T-helper 2 cell treated with Interferon-gamma antibody and Interleukin-4, amounts not matched to agents 5 μg/mL and 100 μg/mL, for 36 hours (primary cell): ENCODE data around the gene BFSP1.

Experiments used
- DNase-seq: peaks from one replicate; pipeline ENCODE4 v3.0.0; 2021; ENCODE audit warnings: low spot score
- H3K27ac Mint-ChIP-seq: one replicate; pipeline ENCODE4 v1.8.0; 2021; ENCODE audit warnings: mild to moderate bottlenecking, mixed read lengths
- H3K27me3 Mint-ChIP-seq: one replicate; pipeline ENCODE4 v1.8.0; 2021; ENCODE audit warnings: low read depth, mixed read lengths
- H3K36me3 Mint-ChIP-seq: one replicate; pipeline ENCODE4 v1.8.0; 2021; ENCODE audit warnings: low read depth, mixed read lengths
- H3K4me1 Mint-ChIP-seq: one replicate; pipeline ENCODE4 v1.8.0; 2021; ENCODE audit warnings: low read depth, mixed read lengths
- H3K4me3 Mint-ChIP-seq: one replicate; pipeline ENCODE4 v1.8.0; 2022; ENCODE audit warnings: mild to moderate bottlenecking, moderate library complexity, mixed read lengths
- H3K9me3 Mint-ChIP-seq: one replicate; pipeline ENCODE4 v1.8.0; 2021; ENCODE audit warnings: mixed read lengths

The BFSP1 gene

DNA sequence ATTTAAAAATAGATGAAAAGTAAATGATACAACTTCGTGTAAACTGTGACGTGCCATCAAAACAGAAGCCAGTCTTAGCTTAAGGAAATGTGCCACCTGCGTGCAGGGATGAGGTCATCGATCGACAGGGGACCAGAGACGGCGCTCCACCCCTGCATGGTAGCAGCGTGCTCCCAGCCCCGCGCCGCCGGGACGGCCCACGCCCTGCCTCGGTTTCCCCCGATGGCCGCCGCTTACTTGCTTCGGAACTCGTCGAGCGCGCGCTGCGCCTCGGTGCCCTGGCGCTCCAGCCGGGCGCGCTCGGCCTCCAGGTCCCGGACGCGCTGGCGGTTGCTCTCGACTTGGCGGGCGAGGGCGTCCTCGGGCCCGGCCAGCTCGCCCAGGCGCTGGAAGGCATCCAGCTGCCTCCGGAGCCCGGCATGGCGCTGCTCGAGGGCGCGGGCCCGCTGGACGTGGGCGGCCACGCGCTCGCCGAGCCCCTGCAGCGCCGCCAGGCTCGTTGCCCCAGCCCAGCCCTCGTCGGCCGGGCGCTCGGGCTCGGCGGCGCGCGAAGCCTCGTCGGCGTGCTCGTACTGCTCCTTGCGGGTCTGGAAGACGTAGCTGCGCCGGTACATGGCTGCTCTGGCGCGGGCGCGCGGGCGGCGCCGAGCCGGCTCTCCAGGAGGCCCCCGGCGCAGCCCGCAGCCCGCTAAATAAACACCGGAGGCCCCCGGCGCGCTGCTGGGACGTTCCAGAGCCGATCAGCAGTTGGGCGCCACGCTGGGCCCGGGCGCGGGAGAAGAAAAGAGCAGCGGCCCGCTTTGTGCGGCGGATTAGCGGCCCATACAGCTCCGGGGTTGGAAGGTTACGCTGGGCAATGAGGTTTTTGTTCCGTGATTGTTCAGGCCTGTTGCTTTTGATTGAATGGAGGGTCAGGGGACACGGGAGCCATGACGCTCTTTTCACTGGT is at the start of gene BFSP1:
BFSP1 (minus strand) TSS at position 664 of the 949 bp plus-strand sequence; CDS start at position 614, 50 bp downstream.
- Mint-ChIP-seq H3K4me1 (peaks cover 23% of the 10 kb centered on the region), H3K9me3 (no peaks in the 10 kb centered on the region), H3K36me3 (no peaks in the 10 kb centered on the region), H3K4me3 (peak within 1 kb of the TSS; percentile 95), H3K27ac (peak within 1 kb of the TSS; percentile 94), H3K27me3 (peaks cover 14% of the 10 kb centered on the region)
- DNase-seq: peak; percentile 53

DNA sequence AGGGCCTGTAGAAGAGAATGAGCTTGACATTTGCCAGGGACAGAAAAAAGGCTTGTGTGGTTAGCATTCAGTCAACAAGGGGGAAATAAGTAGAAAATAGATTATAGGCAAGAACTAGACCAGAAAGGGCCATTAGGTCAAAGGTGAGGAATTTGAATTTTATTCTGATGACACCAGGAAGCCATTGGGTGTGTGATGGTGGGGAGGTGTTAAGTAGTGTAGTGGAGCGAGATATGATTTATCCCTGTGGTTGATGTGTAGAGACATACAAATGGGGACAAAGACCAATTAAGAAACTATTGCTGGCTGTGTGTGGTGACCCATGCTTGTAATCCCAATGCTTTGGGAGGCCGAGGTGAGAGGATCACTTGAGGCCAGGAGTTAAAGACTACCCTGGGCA is 49.7 kb upstream of the BFSP1 start:
- Mint-ChIP-seq H3K27me3 (no peaks in the 10 kb centered on the region), H3K4me1 (peaks cover 20% of the 10 kb centered on the region), H3K36me3 (peaks cover 7% of the 10 kb centered on the region), H3K27ac (no peak overlapping the region), H3K4me3 (no peak overlapping the region), H3K9me3 (no peaks in the 10 kb centered on the region)
- DNase-seq: no peak

DNA sequence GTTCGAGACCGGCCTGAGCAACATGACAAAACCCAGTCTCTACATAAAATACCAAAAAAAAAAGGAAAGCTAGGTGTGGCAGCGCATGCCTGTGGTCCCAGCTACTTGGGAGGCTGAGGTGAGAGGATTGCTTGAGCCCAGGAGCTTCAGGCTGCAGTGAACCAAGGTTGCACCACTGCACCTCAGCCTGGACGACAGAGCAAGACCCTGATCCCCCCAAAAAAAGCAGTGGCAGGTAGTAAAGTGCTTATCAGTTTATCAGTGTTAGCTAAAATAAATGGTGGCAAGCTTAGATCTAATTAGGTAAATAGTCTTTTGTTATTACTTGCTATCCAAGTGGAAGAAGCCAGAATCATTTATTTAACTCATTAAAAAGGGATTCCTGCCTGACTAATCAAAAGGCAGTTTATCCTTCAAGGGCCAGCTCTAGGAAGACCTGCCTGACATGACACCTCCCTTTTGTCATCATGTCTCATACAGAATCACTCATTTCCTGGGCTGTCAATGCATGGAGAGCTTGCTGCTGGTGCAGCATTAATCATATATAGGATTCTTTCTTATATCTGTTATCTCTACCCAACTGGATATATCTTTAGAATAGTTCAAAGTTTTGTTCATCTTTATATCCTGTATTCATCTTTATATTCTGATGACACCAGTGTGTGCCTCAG is 48.3 kb upstream of the BFSP1 start:
- Mint-ChIP-seq H3K9me3 (no peaks in the 10 kb centered on the region), H3K36me3 (peaks cover 5% of the 10 kb centered on the region), H3K4me1 (peaks cover 21% of the 10 kb centered on the region), H3K27me3 (no peaks in the 10 kb centered on the region), H3K27ac (no peak overlapping the region), H3K4me3 (no peak overlapping the region)
- no peak for DNase-seq

DNA sequence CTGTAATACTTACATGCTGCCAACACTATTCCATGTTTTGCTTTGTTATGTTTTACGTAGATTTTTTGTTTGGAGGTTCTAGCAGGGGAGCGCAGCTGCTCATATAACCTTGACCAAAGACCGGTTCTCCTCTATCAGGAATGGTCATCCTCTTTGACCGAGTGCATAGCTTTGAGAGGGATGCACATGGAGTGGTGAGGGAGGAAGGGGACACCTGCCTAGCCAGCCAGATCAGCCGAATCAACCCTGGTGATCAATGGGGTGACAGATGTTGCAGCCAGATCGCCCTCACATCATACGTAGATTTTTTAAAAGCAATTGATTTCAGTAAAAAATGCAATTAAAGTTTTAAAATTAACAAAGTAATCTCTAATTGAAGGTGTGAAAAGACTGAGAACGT is 45.0 kb upstream of the BFSP1 start:
- Mint-ChIP-seq H3K4me1 (peaks cover 40% of the 10 kb centered on the region), H3K27me3 (peaks cover 3% of the 10 kb centered on the region), H3K27ac (no peak overlapping the region), H3K36me3 (peaks cover 9% of the 10 kb centered on the region), H3K9me3 (no peaks in the 10 kb centered on the region), H3K4me3 (no peak overlapping the region)
- DNase-seq: no peak

DNA sequence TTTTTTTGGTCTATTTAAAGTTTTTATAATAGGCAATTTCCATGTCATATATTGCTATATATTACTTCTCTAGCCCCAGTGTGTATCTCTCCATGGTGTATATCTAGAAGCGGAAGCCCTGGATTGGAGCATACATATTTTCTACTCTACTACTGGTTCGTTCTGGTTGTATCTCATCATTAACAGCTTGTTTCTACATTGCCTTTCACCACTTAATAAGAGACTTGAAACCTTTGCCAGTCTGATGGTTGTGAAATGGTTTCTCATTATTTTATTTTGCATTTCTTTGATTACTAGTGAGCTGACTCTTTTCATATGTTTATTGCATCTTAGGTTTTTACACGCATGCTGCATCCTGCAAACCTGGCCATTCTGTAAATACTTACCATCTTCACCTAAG is 42.3 kb upstream of the BFSP1 start:
- no peak overlapping the region for H3K4me3 Mint-ChIP-seq
- peaks cover 7% of the 10 kb centered on the region for H3K36me3 Mint-ChIP-seq
- H3K9me3 Mint-ChIP-seq: no peaks in the 10 kb centered on the region
- H3K27me3 Mint-ChIP-seq: peaks cover 4% of the 10 kb centered on the region
- peaks cover 28% of the 10 kb centered on the region for H3K4me1 Mint-ChIP-seq
- DNase-seq: no peak
- no peak overlapping the region for H3K27ac Mint-ChIP-seq

DNA sequence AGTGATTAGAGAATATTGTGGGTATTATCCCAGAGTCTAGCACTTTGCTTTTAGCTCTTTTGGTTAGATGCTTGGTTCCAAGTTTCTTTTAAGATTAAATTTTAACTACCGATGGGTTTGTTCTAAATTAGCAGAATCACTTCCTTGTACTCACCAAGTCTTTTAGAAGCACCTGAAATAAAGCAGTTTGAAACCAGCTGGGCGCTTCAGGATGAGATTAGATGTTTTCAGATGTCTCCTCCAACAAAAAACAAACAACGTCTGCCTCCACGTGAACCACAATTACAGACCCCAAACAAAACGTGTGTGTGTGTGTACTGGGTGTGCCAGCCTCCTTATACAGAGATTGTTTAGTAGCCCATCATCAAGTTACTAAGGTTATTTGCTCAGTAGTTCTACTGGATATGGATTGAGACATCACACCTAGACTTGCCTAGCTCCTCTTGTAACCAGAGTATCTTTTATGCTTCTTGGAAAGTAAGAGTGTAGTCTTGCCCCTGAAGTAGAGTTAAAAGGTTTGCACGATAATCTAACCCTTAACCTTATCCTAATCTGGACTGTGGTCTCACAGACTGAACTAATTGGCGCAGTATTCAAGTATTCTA is 41.0 kb upstream of the BFSP1 start:
- no peaks in the 10 kb centered on the region for H3K9me3 Mint-ChIP-seq
- no peak for DNase-seq
- H3K27ac Mint-ChIP-seq: no peak overlapping the region
- peaks cover 28% of the 10 kb centered on the region for H3K4me1 Mint-ChIP-seq
- H3K36me3 Mint-ChIP-seq: peaks cover 7% of the 10 kb centered on the region
- H3K4me3 Mint-ChIP-seq: peak overlapping the region; percentile 94
- H3K27me3 Mint-ChIP-seq: peaks cover 13% of the 10 kb centered on the region

DNA sequence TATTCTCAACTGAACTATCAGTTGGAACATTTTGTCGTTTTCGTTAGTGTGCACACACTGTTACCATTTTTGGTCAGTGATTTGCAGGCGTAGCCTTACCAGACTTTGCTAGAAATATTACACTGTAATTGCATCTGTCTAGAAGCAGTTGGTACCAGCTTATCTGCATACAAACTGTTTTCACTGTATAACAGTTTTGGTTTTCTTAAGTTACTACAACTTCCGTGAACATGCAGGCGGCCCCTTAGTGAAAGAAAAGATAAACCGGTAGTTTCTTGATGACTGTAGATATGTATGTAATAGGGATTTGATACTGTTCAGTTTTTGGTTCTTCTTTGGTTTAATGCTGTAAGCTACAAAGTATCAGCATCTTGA is 40.0 kb upstream of the BFSP1 start:
- DNase-seq: no peak
- H3K27me3 Mint-ChIP-seq: peaks cover 13% of the 10 kb centered on the region
- H3K9me3 Mint-ChIP-seq: no peaks in the 10 kb centered on the region
- peaks cover 26% of the 10 kb centered on the region for H3K4me1 Mint-ChIP-seq
- peak overlapping the region; percentile 94 for H3K4me3 Mint-ChIP-seq
- peak overlapping the region; percentile 91 for H3K27ac Mint-ChIP-seq
- H3K36me3 Mint-ChIP-seq: peaks cover 7% of the 10 kb centered on the region

DNA sequence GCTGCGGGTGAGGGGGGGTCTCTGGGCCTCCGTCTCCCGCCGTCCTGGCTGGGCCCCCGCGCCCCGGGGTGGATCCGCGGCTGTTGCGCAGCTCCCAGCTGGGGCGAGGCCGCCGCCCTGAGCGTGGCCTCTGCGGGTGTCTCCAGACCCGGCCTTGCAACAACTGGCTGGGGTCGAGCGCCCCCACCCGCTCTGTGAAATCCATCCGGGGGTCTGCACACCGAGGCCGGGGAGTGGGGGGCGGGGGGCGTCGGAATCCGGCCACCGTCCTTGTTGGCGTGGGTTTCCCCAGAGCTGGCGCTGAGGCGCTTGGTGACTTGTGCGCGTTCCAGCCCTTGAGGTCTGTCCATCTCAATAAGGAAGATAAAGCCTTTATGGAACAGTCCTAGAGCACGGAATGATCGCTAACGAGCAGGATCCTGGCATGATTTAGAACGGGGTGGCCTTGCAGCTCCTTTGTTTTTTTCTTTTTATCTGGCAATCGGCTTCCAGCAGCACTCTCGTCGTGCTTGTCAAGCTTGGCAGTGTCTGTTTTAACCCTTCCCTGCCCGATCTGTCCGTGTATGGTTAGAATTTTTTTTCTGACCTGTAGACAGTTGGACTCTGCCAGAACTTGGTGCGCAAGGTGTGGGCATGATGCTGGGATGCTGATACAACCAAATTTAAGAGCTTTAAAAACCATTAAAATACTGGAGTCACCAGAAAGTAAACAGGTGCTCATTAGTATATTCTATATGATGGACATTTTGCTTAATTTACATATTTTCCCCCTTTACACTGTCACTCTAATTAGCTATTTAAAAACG is 39.4 kb upstream of the BFSP1 start:
- DNase-seq: peak; percentile 27
- Mint-ChIP-seq H3K27ac (peak overlapping the region; percentile 91), H3K27me3 (peaks cover 13% of the 10 kb centered on the region), H3K9me3 (no peaks in the 10 kb centered on the region), H3K4me1 (peaks cover 22% of the 10 kb centered on the region), H3K4me3 (peak overlapping the region; percentile 94), H3K36me3 (peaks cover 7% of the 10 kb centered on the region)

DNA sequence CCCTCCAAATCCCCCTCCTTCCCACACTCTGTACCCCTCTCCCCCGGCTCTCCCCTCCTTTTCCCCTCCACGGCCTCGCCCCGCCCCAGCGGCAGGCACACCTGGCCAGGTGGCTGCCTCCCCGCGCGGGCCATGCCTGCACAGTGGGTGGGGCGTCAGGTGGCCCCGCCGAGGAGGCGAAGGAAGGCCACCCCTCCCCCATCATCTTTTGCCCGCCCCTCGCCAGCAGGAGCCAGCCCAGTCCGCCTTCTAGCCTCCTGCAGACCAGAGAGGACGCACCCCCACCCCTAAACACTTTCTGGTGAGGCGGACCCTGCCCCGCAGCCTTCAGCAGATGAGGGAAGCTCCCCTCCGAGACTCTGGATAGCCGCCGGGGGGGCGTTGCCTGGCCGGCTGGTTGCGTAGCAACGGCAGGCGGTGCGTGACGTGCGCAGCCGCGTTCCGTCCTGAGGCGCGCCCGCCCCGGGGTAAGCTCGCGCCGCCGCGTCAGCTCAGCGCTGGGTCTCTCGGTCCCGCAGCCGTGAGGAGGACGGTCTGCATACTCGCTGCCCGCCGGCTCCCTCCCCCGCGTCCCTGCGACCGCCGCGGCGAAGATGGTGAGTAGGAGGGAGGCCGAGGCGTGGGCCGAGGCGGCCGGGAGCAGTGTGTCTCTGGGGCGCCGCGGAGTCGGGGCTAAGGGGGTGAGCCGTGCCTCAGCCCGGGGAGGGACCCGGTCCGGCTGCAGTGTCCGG is 38.6 kb upstream of the BFSP1 start, which contains the start of gene DSTN:
DSTN (plus strand) TSS at position 460 of the 731 bp plus-strand sequence; CDS start at position 594, 134 bp downstream.
- peak within 1 kb of the TSS; percentile 93 for H3K27ac Mint-ChIP-seq
- peak within 1 kb of the TSS; percentile 94 for H3K4me3 Mint-ChIP-seq
- H3K4me1 Mint-ChIP-seq: peaks cover 24% of the 10 kb centered on the region
- peak; percentile 87 for DNase-seq
- no peaks in the 10 kb centered on the region for H3K9me3 Mint-ChIP-seq
- H3K36me3 Mint-ChIP-seq: peaks cover 9% of the 10 kb centered on the region
- H3K27me3 Mint-ChIP-seq: peaks cover 18% of the 10 kb centered on the region

DNA sequence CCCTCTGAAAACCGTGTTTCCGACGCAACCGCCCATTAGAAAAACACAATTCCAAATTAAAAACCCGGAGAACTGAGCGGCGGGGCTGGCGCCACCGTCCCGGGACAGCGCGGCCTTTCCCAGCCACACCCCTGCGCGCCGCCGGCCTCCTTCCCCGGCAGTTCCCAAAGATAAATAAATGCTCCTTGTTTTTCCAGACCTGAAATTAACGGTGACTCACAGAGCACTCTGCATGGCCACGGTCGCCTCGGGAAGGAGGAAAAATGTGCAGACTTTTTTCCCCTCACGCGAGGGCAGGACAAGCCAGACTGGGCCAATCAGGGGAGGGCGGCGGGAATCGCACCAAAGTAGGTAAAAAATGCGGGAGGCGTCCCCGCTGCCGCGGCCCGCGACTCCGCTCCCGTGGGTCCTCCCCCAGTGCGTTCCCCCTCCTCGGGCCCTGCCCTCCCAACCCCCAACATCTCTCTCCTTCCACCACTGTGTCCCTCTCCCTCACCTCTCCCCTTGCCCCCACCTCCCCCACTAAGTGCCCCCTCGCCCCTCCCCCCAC is 37.9 kb upstream of the BFSP1 start:
- no peak for DNase-seq
- Mint-ChIP-seq H3K4me1 (peaks cover 24% of the 10 kb centered on the region), H3K27ac (no peak overlapping the region), H3K36me3 (peaks cover 7% of the 10 kb centered on the region), H3K27me3 (peaks cover 18% of the 10 kb centered on the region), H3K9me3 (no peaks in the 10 kb centered on the region), H3K4me3 (peak overlapping the region; percentile 27)

DNA sequence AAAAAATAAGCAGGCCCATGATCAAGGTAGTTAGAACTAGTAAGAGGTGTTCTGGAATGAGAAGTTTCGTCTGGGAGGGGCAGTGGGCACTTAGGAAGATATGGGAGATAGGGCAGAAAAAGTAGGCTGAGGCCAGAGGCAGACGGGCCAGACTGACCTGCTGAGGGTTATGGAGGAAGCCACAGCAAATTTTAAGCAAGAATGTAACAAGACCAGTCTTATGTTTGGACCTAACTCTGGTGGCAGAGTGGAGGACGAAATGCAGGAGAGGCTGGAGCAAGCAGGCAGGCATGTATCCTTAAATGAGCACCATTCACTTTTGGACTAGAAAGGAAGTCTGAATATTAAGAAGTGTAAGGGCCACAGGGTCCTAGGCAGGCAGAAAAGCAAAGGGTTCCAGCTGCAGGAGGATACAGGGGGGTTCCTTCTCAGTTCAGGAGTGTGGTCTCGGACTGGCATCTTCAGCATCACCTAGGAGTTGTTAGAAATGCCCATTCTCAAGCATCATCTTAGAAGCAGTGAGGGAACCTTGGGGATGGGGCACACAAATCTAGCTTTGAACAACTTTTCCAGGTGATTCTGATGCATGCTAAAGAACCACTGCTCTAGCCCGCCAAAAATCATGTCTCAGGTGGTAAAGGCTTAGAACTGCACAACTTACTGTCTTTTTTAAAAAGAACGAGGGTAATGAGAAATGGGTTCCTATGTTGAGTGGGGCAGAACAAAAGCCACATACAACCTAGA is 37.0 kb upstream of the BFSP1 start:
- Mint-ChIP-seq H3K9me3 (no peaks in the 10 kb centered on the region), H3K36me3 (peaks cover 7% of the 10 kb centered on the region), H3K27me3 (peaks cover 18% of the 10 kb centered on the region), H3K27ac (no peak overlapping the region), H3K4me3 (peak overlapping the region; percentile 27), H3K4me1 (peaks cover 20% of the 10 kb centered on the region)
- DNase-seq: no peak

DNA sequence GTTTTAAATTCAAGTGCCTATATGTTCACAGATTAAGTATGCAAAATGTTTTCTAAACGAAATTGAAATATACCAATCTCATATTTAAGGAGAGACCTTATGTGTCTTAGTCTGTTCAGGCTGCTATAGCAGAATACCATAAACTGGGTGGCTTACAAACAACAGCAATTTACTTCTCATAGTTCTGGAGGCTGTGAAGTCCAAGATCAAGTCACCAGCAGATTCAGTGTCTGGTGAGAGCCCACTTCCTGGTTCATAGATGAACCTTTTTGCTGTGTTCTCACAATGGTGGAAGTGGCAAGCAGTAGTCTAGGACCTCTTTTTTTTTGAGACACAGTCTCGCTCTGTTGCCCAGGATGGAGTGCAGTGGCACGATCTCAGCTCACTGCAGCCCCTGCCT is 35.2 kb upstream of the BFSP1 start:
- Mint-ChIP-seq H3K4me3 (no peak overlapping the region), H3K27me3 (peaks cover 15% of the 10 kb centered on the region), H3K9me3 (no peaks in the 10 kb centered on the region), H3K36me3 (peaks cover 2% of the 10 kb centered on the region), H3K4me1 (peaks cover 6% of the 10 kb centered on the region), H3K27ac (no peak overlapping the region)
- DNase-seq: no peak
